DOHH2 (cell line): ENCODE results near the gene NOTCH1.

Source experiments
- CTCF ChIP-seq: fragments of 200-600 bp; sonication (generic); IDR thresholded peaks from one replicate; pipeline ENCODE4 v1.5.1; 2014; ENCODE audit warnings: antibody characterized with exemption, mild to moderate bottlenecking, low read depth, low read length; ENCODE audit not compliant: poor library complexity, severe bottlenecking
- EZH2phosphoT487 ChIP-seq: fragments of 200-600 bp; sonication (generic); IDR thresholded peaks from 2 replicates; pipeline ENCODE4 v1.6.1; 2017; ENCODE audit warnings: borderline replicate concordance, mild to moderate bottlenecking, antibody characterized with exemption, low read length, moderate library complexity, mixed read lengths

DNA sequence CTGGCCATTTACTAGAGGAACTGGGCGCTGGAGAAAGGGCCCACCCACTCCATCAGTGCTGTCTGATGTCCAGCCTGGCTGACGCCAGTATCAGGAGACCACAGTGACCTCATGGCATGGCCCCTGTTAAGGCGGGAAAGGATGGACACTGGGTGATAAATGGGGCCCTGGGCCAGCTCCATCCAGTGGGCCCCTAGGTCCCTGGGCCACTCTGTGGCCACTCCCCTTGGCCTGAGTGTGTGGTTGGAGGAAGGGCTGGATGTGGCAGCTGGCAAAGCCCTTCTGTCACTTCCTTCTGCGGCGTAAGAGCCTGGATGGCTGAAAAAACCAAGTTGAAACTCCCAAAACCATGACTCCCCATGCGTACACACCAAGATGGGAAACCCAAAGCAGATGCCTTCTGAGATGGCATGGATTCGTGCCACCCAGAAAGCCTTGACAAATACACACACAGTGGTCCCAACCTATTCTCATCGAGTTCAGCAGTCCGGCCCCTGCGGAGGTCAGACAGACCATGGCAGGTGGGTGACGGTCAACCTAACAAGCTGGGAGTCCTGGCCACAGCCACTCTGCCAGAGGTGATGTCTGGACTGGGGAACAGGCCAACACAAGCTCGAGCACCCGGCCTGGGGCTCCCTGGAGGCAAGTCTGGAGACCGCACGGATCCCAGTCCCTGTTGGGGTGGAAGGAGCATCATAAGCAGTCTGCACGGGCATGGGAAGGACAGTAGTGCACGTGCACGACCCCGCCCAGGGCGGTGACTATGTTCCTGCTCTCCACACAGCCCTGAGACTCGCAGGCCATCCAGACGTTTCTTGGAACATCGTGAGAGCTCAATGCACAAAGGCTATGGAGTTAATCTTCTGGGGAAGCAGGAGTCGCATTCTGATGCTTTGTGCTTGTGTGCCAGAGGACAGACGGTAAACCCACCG, 45.2 kb upstream of the NOTCH1 start:
- TF ChIP-seq CTCF (no peak), EZH2phosphoT487 (no peak)
